ENCODE results near the gene BAZ1B.
A peak's percentile ranks its signal among the peaks of the same experiment; 100 is the strongest.
"Not testable (repeated sequence)": the region's sequence is repeated elsewhere in the genome, so short reads cannot be mapped to it uniquely, and the experiment has no call there.

Gene BAZ1B

GRCh38 chr7:73504017-73504416, 18.1 kb downstream of the BAZ1B start:
- no peak for DNase-seq

- no peak for DNase-seq
Observed at GRCh38 chr7:73503229-73503628, 18.9 kb downstream of the BAZ1B start.

DNA sequence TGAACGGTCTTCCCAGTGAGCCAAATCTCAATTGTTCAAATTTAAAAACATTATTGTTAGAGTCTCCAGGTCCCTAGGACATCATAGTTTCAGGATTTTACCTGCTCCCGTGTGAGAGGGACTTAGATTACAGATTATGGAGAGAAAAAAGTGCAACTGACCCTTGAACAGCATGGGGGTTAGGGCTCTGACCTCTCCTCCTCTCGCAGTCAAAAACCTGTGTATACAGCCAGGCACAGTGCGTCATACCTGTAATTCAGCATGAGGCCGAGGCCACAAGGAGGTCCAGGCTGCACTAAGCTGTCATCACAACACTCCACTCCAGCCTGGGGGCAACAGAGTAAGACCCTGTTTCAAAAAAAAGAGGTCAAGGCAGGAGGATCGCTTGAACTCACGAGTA, 25.5 kb downstream of the BAZ1B start:
- no peak for DNase-seq

DNA sequence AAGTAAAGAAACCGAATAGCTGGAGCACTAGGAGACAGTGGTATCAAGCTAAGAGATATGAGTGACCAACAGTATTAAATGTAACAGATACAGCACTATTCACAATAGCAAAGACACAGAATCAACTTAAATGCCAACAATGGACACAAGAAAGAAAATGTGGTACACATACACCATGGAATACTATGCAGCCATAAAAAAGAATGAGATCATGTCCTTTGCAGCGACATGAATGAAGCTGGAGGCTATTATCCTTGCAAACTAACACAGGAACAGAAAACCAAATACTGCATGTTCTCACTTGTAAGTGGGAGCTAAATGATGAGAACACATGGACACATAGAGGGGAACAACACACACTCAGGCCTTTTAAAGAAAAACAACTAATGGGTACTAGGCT, 26.6 kb downstream of the BAZ1B start:
- DNase-seq = not testable (repeated sequence)

DNA sequence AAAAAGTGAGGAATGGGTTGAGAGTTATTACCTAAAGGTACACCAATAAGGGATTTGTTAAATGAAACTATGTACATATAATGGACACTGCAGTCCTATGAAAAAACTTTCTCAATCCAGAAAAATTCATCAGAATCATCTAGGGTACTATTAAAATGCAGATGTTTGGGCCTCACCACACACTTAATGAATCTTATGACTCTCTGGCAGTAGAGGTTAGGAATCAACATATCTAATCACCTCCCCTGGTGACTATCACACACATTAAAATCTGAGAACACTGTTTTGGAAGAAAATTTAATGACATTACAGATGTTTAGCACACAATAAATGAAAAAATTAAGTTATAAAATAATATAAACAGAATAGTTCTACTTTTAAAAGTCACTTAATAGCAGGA, 32.1 kb downstream of the BAZ1B start:
- no peak for DNase-seq

GRCh38 chr7:73487486-73487885, 34.6 kb downstream of the BAZ1B start:
- no peak for DNase-seq

DNA sequence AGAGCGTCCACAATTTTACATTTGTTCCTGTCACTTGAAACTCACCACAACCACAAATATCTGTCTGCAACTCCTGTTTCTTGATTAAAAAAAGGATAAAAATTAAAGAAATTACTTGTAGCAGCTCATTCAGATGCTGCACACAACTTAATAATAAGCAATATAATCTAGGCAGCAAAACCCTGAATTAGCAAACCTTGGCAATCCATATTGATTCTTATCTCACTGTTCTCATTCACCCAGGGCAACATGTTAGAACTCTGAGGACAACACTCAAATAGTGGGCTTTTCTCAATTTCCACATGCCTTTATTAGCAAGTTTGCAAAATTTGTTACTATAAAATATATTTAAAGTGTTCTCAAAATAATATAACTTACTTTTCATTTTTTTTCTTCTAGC, 38.9 kb downstream of the BAZ1B start:
- no peak for DNase-seq

- no peak for DNase-seq
Observed at GRCh38 chr7:73482746-73483145, 39.3 kb downstream of the BAZ1B start.

GRCh38 chr7:73481521-73481920, 40.6 kb downstream of the BAZ1B start:
- not testable (repeated sequence) for DNase-seq

- no peak for DNase-seq
Observed at GRCh38 chr7:73478549-73478948, 43.5 kb downstream of the BAZ1B start.

GRCh38 chr7:73477376-73477775, 44.7 kb downstream of the BAZ1B start:
- no peak for DNase-seq

GRCh38 chr7:73470208-73470607, 51.9 kb downstream of the BAZ1B start:
- no peak for DNase-seq

GRCh38 chr7:73467046-73467445, 55.0 kb downstream of the BAZ1B start:
- not testable (repeated sequence) for DNase-seq

DNA sequence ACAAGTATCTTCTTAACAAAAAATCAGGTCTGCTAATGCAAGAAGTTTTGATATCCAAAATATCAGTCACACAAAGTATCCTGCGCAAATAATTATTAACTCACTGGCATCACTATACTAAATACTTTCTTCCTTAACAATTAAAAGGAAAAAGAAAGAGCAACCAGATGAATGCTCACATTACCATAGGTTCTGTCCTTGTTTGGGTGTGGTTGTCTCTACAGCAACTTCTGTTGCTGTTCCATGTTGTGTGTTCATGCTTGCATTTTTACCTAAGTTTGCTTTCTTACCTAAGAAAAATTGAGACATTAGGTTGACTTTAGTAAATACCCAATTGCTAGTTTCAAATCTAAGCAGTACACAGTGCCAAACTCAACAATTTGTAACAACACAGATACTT, 56.0 kb downstream of the BAZ1B start:
- no peak for DNase-seq

DNA sequence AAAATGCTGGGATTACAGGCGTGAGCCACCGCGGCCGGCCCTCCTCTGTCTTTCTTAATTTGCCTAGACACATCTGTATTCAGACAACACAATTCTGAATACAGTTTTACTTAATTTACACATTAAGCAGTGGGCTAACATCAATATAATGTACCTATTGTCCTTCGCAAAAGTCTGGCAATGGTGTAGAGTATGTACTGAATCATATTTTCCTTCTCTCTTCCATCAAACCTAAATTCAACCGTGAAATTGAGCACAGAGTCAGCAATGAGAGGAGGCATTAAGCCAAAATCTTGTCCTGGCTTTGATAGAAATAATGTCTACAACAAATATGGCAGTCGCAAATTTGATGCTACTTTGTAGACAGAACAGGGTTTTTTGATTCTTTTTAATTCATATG, 58.1 kb downstream of the BAZ1B start:
- no peak for DNase-seq

DNA sequence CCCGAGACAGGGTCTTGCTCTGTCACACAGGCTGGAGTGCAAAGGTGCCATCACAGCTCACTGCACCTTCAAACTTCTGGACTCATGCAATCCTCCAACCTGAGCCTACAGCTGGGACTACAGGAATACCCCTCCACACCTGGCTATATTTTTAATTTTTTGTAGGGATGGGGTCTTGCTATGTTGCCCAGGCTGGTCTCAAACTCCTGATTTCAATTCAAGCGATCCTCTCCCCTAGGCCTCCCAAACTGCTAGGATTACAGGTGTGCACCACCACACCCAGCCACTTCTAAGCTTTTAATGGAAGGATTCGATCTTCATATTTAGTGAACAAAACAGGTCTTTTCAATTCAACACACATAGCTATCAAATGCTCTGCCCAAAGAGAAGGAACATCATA, 58.8 kb downstream of the BAZ1B start:
- no peak for DNase-seq

DNA sequence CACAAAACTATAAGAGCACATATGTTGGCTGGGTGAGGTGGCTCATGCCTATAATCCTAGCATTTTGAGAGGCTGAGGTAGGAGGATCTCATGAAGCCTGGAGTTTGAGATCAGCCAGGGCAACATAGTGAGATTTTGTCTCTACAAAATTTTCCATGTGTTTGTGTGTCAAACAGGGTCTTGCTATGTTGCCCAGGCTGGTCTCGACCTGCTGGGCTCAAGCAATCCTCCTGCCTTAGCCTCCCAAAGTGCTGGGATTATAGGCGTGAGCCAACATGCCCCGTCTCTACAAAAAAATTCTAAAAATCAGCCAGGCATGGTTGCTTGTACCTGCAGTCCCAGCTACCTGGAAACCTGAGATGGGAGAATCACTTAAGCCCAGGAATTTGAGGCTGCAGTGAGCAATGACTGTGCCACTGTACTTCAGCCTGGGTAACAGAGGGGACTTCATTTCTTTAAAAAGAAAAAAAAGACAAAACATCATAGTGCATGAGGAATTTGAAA, 60.3 kb downstream of the BAZ1B start:
- no peak for DNase-seq

DNA sequence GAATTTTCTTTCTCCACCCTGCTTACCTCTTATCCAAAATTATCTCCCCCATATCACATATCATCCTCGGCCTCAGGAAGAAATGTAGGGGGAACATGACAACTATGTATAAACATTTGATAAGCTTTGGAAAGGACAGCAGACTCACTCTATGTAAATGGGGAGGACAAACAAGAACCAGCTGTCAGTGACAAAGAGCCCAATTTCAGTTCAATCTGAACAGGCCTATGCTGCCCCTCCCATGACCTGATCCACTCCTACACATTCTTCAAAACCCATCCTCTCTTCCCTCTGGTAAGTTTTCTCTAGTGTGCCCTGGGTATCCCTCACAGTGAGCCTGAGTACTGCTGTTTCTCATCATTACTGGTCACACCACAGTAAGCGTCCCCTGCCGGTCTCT, 67.7 kb downstream of the BAZ1B start:
- no peak for DNase-seq

- DNase-seq = no peak
Observed at GRCh38 chr7:73452999-73453635, 69.0 kb downstream of the BAZ1B start.

- DNase-seq = peak; percentile 44
Observed at GRCh38 chr7:73451780-73452398, 70.2 kb downstream of the BAZ1B start.

- no peak for DNase-seq
Observed at GRCh38 chr7:73449422-73449821, 72.7 kb downstream of the BAZ1B start.

GRCh38 chr7:73448609-73449008, 73.5 kb downstream of the BAZ1B start:
- DNase-seq = no peak

DNA sequence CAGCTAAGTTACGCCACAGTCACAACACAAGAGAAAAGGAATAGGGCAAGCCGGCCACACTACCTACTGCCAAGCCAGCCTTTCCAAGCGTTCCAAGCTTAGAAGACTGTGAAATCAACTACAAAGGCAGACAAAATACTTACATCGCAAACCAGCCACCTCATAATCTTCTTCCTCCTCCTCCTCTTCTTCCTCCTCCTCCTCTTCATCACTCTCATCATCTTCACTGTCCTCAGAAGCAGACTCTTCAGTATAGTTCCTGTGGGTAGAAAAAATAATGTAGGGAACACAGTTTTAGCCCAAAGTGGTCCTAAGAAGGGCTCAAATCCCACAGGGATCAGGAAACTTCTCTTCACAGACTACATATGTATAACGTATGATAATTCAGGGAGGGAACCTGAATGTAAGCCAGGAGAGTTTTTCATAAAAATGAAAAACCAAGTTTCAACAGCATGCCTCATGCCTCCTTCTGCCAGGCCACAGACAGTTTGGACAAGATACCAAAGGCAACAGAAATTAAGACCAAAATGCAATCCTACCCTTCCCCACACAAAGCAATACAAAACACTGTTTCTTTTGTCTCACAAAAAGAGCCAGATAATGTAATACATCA, 74.9 kb downstream of the BAZ1B start:
- DNase-seq = no peak

GRCh38 chr7:73446682-73447081, 75.4 kb downstream of the BAZ1B start:
- DNase-seq = no peak

Data from inflammatory macrophage treated with lipopolysaccharide for 4 hours (primary cell).